Ishikawa (cell line): ENCODE data around the gene NOD2.

Experiments used
- CEBPB ChIP-seq: IDR thresholded peaks from 2 replicates; pipeline ENCODE4 v1.6.1; 2012
- CREB1 ChIP-seq: IDR thresholded peaks from 2 replicates; pipeline ENCODE4 v1.6.1; 2012; ENCODE audit warnings: low read depth
- EGR1 ChIP-seq: IDR thresholded peaks from 2 replicates; pipeline ENCODE4 v1.6.1; 2012
- EP300 ChIP-seq: IDR thresholded peaks from 2 replicates; pipeline ENCODE4 v1.6.1; 2012; ENCODE audit warnings: borderline replicate concordance
- FOXM1 ChIP-seq: IDR thresholded peaks from 2 replicates; pipeline ENCODE4 v1.6.1; 2012; ENCODE audit warnings: low read depth, borderline replicate concordance
- NFIC ChIP-seq: IDR thresholded peaks from 2 replicates; pipeline ENCODE4 v1.6.1; 2012
- RAD21 ChIP-seq: IDR thresholded peaks from 2 replicates; pipeline ENCODE4 v1.6.1; 2012; ENCODE audit warnings: low read depth
- TAF1 ChIP-seq: IDR thresholded peaks from 2 replicates; pipeline ENCODE4 v1.6.1; 2012; ENCODE audit warnings: low read depth, mild to moderate bottlenecking
- TCF12 ChIP-seq: IDR thresholded peaks from 2 replicates; pipeline ENCODE4 v1.6.1; 2012; ENCODE audit warnings: low read depth
- TEAD4 ChIP-seq: IDR thresholded peaks from 2 replicates; pipeline ENCODE4 v1.6.1; 2012
- YY1 ChIP-seq: IDR thresholded peaks from 2 replicates; pipeline ENCODE4 v1.6.1; 2012; ENCODE audit warnings: low read depth
- ZBTB7A ChIP-seq: IDR thresholded peaks from 2 replicates; pipeline ENCODE4 v1.6.1; 2012; ENCODE audit warnings: low read depth
- TF ChIP-seq, protein P1 (sequence below): IDR thresholded peaks from 2 replicates; pipeline ENCODE4 v1.6.1; 2012
- TF ChIP-seq, protein P2 (sequence below): IDR thresholded peaks from 2 replicates; pipeline ENCODE4 v1.6.1; 2012
- TF ChIP-seq, protein P3 (sequence below): IDR thresholded peaks from 2 replicates; pipeline ENCODE4 v1.6.1; 2012; ENCODE audit warnings: low read depth, mild to moderate bottlenecking

NOD2 gene

DNA sequence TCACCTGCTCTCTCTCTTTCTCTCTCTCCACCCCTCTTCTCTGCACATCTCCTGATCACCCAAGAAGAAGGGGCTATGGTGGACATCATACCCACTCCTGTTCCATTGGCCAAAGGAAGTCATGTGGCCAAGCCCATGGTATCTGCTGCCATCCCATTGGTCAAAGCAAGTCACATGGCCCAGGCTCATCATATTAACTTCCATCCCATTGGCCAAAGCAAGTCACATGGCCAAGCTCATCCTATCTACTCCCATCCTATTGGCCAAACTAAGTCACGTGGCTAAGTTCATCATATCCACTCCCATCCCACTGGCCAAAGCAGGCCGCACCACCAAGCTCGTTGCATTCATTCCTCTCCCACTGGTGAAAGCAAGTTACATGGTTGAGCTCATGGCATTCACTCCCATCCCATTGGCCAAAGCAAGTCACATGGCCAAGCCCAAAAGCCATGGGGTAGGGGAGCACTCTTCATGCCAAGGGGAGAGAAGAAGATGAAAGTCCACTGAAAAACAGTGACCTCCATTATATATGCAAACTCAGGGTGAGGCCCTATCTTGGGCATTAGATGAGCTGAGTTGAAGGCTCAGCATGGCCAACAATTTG, 41.5 kb upstream of the NOD2 start:
- TF ChIP-seq YY1 (no peak), ZBTB7A (no peak)
- TF ChIP-seq, protein P1, sequence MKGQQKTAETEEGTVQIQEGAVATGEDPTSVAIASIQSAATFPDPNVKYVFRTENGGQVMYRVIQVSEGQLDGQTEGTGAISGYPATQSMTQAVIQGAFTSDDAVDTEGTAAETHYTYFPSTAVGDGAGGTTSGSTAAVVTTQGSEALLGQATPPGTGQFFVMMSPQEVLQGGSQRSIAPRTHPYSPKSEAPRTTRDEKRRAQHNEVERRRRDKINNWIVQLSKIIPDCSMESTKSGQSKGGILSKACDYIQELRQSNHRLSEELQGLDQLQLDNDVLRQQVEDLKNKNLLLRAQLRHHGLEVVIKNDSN: peak; percentile 77

DNA sequence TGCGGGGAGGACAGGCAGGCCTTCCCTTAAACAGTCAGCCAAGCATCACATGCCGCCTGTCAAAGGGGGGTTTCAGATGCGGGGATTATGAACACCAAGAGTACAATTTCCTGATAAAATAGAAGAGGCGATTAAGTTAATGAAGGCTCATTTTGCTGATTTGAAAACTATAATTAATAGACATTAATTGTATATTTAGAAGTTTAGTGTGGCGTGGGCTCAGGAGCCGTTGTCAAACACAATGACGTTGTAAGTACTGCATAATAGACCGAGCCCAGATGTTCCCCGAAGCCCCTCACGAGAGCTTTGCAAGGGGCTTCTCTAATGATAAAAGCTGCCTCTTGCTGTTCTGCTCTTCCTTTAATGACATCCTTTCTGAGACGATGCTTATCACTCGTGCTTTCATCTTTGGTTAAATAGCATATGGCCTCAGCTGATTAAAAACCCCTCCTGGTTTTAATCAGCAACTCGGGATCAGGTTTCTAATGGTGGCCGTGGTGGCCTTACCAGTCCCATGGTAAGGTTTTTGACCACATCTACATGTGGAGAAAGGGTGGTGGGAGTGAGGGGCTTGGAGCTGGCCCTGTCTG, 40.5 kb upstream of the NOD2 start:
- TF ChIP-seq YY1: no peak
- no peak for TF ChIP-seq RAD21
- TF ChIP-seq, protein P2, sequence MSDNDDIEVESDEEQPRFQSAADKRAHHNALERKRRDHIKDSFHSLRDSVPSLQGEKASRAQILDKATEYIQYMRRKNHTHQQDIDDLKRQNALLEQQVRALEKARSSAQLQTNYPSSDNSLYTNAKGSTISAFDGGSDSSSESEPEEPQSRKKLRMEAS: no peak
- no peak for TF ChIP-seq TEAD4

DNA sequence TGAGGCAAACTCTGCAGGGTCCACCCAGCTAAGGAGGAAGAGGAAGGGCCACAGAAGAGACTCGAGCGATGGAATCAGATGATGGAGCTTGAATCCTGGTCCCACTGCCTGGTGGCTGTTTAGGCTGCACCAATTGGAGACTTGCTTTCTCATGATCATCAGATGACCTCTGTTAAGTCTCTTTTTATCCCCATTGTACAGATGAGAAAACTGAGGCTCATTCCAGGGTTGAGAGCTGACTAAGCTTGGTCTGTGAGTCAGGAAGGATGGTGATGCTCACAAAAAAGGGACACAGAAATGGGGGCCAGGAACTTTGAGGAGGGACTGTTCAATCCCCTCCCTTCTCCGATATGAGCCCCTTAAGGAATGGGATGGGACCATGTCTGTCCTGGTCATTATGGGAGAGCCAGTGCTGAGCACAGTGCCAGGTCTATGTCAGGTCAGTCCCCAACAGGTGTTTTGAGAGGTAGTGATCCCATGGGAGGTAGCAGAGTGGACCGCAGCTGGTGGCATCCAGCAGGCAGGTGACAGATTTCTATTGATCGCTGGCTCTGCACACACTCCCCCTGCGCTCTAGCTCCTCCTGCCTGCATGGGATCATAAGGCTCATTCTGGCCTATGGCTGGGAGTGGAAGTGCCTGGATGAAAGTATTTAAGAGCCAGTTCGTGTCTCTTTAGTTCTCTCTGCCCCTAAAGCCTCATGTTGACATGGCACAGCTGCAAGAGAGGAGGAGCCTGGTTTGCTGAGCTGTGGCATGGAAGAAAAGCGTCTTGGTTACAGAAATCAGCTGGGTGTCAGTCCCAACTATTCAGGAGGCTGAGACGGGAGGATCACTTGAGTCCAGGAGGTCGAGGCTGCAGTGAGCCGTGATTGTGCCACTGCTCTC, 39.5 kb upstream of the NOD2 start:
- TF ChIP-seq, protein P1: no peak
- TF ChIP-seq, protein P2: no peak
- TF ChIP-seq TAF1 (no peak), NFIC (no peak), RAD21 (no peak), CEBPB (no peak), CREB1 (no peak), ZBTB7A (no peak)

DNA sequence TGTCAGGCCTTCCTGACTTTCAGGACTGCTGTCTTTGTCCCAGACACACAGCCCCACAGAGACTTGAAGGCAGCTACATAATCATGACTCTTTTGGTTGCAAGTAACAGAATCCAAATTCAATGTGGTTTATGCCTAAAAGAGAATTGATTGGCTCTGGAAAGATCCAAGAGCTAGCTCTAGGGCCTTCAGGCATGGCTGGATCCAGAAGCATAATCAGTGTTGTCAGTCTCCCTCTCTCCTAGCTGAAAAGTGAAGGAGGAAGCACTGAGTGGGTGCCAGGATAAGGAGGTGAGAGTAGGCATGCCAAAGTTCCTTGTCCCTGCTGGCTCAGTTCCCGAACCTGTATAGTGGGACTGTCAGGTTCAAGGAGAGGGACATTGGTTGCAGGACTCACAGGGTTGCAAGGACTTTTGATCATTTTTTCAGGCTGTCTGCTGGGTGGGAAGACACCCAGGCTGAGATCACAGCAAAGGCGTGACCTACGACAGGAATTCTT, 37.8 kb upstream of the NOD2 start:
- TF ChIP-seq TEAD4 (no peak), EP300 (no peak), CEBPB (no peak), ZBTB7A (no peak), YY1 (no peak), NFIC (no peak), TAF1 (no peak)
- TF ChIP-seq, protein P1: no peak

DNA sequence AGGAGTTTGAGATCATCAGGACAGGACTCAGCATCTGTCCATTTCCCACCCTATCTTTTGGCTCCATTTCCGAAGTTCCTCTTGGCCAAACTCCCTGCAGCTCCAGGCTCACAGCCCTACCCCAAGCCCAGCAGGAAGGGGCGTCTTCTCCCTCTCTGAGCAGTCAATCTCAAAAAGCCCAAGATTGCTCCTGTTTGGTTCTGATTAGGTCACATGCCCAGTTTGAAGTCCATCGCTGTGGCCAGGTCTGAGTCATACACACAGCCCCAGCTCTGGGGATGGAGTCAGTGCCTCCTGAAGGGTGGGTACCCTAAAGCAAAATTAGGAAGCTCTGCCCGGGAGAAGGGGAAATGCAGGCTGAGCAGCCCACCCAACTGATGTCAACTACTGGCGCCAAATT, 36.2 kb upstream of the NOD2 start:
- TF ChIP-seq, protein P1: peak; percentile 9; the same call in 1 of the 2 replicates
- no peak for TF ChIP-seq CEBPB

DNA sequence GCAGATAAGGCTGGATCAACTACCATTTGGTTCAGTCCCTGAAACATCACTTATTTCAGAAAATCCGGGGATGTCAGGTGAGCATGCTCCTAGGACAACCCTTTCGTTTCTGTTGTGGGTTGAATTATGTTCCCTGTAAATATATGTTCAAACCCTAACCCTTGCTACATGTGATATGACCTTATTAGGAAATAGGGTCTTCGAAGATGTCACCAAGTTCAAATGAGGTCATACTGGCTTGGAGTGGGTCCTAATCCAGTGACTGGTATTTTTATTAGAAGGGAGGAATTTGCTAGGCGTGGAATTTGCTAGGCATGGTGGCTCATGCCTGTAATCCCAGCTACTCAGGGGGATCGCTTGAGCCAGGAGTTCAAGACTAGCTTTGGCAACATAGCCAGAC, 33.6 kb upstream of the NOD2 start:
- TF ChIP-seq, protein P3, sequence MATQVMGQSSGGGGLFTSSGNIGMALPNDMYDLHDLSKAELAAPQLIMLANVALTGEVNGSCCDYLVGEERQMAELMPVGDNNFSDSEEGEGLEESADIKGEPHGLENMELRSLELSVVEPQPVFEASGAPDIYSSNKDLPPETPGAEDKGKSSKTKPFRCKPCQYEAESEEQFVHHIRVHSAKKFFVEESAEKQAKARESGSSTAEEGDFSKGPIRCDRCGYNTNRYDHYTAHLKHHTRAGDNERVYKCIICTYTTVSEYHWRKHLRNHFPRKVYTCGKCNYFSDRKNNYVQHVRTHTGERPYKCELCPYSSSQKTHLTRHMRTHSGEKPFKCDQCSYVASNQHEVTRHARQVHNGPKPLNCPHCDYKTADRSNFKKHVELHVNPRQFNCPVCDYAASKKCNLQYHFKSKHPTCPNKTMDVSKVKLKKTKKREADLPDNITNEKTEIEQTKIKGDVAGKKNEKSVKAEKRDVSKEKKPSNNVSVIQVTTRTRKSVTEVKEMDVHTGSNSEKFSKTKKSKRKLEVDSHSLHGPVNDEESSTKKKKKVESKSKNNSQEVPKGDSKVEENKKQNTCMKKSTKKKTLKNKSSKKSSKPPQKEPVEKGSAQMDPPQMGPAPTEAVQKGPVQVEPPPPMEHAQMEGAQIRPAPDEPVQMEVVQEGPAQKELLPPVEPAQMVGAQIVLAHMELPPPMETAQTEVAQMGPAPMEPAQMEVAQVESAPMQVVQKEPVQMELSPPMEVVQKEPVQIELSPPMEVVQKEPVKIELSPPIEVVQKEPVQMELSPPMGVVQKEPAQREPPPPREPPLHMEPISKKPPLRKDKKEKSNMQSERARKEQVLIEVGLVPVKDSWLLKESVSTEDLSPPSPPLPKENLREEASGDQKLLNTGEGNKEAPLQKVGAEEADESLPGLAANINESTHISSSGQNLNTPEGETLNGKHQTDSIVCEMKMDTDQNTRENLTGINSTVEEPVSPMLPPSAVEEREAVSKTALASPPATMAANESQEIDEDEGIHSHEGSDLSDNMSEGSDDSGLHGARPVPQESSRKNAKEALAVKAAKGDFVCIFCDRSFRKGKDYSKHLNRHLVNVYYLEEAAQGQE: no peak
- TF ChIP-seq CREB1: no peak
- TF ChIP-seq, protein P1: no peak
- TF ChIP-seq TAF1: no peak
- TF ChIP-seq CEBPB: no peak
- no peak for TF ChIP-seq RAD21
- no peak for TF ChIP-seq FOXM1
- TF ChIP-seq YY1: no peak
- TF ChIP-seq EP300: no peak
- TF ChIP-seq TEAD4: no peak
- TF ChIP-seq ZBTB7A: no peak
- no peak for TF ChIP-seq TCF12
- TF ChIP-seq EGR1: no peak
- TF ChIP-seq, protein P2: no peak
- no peak for TF ChIP-seq NFIC
